Skin of body (tissue), 2 donors: ENCODE data around the gene HPCAL1. TPM values are rescaled to one million over a fixed set of nuclear protein-coding genes. Genes with fewer than 3 reads are reported as not detected.

ENCODE experiments used
- DNase-seq: peaks from one replicate; lab custom pipeline; 2025; lab: John Stamatoyannopoulos, UW
- total RNA-seq: library from RNA; depleted of rRNA; stranded (reverse); fragments of >200 nt; gene quantifications from one replicate; pipeline ENCODE4 v1.2.3, GENCODE V29; 2014

The HPCAL1 gene
- total RNA-seq, 1 donor from 2014 or later: 7.9 TPM

- no peak for DNase-seq
Measured at GRCh38 chr2:10303181-10303693, 533 bp downstream of the HPCAL1 start.

DNA sequence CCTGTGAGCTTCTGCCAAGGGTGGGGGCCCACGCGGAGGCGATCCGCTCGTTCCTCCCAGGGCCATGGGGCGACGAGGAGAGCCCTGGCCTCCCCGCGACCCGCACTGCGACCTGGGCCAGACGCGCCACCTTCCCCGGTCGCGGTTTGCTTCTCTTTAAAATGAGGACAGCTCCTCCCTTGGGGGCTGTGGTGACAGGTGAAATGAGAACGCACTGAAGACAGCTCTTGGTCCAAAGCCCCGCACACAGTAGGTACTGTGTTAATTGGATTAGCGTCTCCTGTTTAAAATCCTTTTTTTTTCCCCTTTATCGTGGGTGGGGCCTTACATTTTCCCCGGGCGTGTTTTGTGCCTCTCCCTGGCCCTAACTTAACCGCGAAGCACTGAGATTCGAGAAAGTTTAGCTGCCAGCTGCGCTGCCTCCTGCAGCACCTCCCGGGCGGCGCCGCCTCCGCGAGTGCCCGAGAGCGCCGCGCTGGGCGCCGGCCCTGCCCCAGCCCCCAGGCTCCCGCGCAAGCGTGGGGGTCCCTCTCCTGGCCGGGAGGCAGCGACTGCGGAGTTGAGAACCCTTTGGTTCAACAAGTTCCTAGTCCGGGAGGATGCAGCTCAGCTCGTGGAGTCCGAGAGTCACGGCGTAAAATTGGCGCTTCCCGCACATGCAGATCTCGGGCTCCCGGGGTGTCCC lies 1.1 kb downstream of the HPCAL1 start:
- DNase-seq: no peak

DNA sequence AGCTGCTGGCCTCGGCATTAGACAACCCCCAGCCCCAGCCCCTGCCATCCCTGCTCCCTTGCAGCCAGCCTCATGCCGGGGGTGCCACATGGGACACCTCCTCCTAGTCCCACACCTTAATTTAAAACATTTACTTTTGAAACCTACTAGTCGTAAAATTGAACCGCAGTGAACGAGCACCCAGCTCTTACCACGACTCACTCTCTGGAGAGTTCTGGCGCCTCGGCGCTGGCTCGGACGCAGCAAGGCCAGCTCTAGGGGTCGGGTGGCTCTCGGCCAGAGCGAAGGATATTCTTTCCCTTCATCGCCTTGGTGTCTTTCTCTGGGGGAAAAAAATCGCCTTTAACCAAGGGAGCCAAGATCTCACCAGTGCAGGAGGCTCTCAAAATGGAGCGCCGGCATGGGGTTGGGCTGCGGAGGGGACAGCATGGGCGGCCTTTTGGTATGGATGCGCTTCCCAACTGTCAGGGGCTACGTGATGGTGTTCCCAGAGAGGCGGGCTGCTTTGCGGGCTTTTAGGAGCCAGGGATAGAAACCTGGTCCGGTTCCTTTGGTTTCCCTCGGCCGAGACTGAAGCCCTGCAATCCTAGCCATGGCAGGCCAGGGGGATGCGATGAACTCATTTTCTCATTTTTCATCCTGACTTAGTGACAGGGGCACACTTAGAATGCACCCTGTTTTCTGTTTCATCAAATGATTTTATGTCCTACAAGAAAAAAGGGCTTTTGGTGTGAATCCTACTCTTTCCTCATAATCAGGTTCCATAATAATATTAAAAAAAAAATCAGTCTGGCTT lies 2.0 kb downstream of the HPCAL1 start:
- DNase-seq: no peak

- DNase-seq: no peak
Measured at GRCh38 chr2:10305254-10305635, 2.5 kb downstream of the HPCAL1 start.

GRCh38 chr2:10305715-10306114 lies 3.0 kb downstream of the HPCAL1 start:
- no peak for DNase-seq

DNA sequence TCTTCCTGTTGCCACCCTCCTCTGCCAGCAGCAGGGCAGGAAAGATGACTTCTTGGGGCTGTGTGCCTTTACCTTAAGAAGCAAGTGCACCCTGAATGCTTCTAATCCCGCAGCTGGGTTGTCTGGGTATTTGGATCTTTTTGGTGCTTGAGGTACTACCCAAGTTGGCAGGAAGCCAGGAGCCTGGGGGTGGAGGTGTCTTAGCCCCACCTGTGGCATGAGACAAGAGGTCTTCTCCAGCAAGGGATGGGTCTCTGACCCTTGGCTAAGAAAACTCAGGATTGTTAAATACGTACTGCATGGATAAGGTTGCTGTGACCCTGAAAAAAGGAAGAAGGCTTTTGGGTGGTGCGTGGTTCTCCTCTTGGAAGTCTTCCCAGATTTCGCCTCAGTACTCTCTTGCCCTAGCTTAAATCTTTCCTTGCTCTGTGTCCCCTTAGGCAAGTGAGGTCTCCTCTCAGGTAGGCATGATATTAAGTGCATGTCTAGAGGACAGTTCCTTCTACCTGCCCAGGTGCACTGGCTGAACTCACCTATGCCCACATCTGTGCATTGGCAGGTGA lies 4.3 kb downstream of the HPCAL1 start:
- DNase-seq: no peak

GRCh38 chr2:10307561-10308156 lies 5.0 kb downstream of the HPCAL1 start:
- DNase-seq: no peak

GRCh38 chr2:10308866-10309265 lies 6.2 kb downstream of the HPCAL1 start:
- no peak for DNase-seq

DNA sequence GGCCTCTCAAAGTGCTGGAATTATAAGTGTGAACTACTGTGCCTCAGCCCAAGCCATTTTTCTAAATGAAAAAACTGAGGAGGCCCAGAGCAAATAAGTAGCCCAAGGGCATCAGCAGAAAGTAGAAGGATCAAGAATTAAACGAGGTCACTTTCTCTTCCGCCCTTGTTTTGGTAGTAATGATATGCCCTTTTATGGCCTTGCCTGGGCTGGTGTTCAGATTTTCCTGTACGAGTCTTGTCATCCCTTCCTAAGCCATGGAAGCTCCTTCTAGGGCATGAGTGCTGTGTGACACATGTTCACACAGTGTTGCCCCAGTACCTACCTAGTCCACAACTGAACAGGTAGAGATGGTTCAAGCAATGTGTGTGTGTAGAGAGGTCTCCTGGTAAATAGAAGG lies 6.6 kb downstream of the HPCAL1 start:
- no peak for DNase-seq

GRCh38 chr2:10310309-10310888 lies 7.7 kb downstream of the HPCAL1 start:
- no peak for DNase-seq

GRCh38 chr2:10311736-10312135 lies 9.0 kb downstream of the HPCAL1 start:
- no peak for DNase-seq

DNA sequence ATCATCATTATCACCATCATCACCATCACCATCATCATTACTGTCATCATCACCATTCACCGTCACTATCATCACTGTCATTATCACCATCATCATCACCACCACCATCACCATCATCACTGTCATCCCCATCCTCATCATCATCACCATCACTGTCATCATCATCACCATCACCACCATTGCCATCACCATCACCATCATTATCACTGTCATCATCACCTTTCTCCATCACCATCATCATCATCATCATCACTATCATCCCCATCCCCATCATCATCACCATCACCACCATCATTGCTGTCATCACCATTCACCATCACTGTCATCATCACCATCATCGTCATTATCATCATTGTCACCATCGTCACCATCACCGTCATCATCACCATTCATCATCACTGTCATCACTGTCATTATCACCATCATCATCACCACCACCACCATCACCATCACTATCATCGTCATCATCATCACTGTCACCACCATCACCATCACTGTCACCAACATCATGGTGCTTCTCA lies 9.8 kb downstream of the HPCAL1 start:
- DNase-seq: no peak

DNA sequence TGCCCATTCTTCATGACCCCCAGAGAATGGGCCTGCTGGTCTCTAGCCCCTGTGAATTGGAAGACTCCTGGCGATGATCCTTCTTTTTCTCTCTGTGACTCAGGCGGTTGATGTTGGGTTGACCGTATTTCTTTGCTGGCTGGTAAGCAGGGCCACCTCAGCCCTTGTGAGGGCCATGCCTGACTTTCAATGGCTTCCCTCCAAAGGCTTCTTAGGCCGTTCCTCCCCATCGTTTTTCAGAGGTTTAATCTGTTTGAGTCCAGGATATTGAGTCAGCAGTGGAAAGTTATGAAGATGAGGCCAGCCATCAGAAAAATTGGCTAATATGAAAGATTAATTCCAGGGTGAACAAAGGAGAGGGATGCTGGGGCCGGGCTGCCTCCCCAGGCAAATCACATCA lies 13.6 kb downstream of the HPCAL1 start:
- no peak for DNase-seq

GRCh38 chr2:10316860-10317259 lies 14.2 kb downstream of the HPCAL1 start:
- no peak for DNase-seq

DNA sequence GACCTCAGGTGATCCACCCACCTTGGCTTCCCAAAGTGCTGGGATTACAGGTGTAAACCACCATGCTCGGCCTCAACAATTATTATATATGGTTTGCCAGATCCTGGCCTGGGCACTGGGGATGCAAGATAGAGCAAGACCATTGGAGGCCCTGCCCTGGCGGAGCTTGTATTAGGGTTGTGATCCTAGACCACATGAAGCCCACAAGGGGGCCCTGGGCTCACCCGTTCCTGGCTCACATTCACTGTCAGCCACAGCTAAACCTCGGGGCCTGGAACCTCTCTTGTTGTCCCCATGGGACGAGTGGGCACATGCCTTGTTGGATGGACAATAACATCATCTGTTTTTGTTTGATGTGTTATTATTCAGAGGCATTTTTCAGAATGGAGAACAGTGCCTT lies 14.9 kb downstream of the HPCAL1 start:
- DNase-seq: no peak

- DNase-seq: no peak
Measured at GRCh38 chr2:10318345-10318744, 15.6 kb downstream of the HPCAL1 start.

DNA sequence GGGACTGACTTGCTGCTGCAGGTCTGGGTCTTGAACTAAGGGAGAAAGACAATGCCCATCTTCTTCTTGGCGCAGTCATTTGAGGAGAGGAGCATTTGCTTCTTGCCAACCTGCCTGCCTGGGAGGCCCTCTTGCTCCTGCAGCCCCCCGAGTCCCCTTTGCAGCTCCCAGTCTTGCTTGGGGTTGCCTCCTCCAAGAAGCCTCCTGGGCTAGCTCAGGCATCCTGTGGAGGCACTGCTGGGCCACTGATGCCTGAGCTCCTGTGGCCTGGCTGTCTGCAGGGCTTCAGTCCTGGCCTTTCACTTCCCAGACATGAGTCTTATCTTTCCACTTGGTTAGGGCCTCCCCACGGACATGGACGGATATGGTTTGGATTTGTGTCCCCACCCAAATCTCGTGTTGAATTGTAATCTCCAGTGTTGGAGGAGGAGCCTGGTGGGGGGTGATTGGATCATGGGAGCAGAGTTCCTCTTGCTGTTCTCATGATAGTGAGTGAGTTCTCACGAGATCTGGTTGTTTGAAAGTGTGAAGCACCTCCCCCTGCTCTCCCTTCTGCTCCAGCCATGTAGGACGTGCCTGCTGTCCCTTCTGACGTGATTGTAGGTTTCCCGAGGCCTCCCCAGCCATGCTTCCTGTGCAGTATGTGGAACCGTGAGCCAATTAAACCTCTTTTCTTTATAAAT lies 17.3 kb downstream of the HPCAL1 start:
- no peak for DNase-seq

DNA sequence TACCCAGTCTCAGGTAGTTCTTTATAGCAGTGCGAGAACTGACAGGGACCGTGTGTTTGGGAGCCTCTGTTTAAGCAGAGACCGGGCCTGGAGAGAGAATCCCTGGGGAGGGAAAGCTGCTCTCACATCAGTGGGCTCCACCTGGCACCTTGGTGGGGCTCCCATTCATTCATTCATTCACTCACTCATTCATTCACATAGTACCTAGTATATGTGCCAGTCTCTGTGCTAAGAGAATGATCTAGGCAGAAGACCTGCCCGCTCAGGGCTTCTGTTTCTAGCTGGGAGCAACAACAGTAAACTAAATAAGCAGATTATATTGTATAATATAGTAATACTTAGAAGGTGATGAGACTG lies 17.8 kb downstream of the HPCAL1 start:
- DNase-seq: no peak

DNA sequence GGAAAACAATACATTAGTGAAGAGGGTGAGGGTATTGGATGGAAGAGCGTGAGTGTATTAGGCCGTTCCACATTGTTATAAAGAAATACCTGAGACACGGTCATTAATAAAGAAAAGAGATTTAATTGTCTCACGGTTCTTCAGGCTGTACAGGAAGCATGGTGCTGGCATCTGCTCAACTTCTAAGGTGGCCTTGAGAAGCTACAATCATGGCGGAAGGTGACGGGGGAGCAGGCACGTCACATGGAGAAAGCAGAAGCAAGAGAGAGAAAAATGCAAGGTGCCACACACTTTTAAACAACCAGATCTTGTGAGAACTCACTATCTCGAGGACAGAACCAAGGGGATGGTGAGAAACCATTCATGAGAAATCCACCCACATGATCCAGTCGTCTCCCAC lies 18.2 kb downstream of the HPCAL1 start:
- no peak for DNase-seq

GRCh38 chr2:10321622-10322021 lies 18.9 kb downstream of the HPCAL1 start:
- DNase-seq: no peak

GRCh38 chr2:10322481-10322880 lies 19.8 kb downstream of the HPCAL1 start:
- no peak for DNase-seq
